Activated CD4-positive, alpha-beta memory T cell treated with anti-CD3 and anti-CD28 coated beads for 36 hours (primary cell): ENCODE data around the gene CD44. TPM values are rescaled to one million over a fixed set of nuclear protein-coding genes. Genes with fewer than 3 reads are reported as not detected.

ENCODE experiments used
- CTCF ChIA-PET: fragments of 350-600 bp; sonication (Branson Sonifier 250); formaldehyde crosslinking; loops from one replicate; lab custom pipeline; 2021; ENCODE audit warnings: antibody characterized with exemption, inconsistent platforms; lab: Charles Lee
- POLR2A ChIA-PET: fragments of 350-600 bp; sonication (Branson Sonifier 250); formaldehyde crosslinking; loops from one replicate; lab custom pipeline; 2021; ENCODE audit warnings: antibody characterized with exemption; lab: Charles Lee
- DNase-seq: peaks from one replicate; pipeline ENCODE4 v3.0.0-alpha.2; 2020
- H3K27ac Mint-ChIP-seq: one replicate; pipeline ENCODE4 v1.8.0; 2021; ENCODE audit warnings: mixed read lengths
- H3K27me3 Mint-ChIP-seq: one replicate; pipeline ENCODE4 v1.8.0; 2021; ENCODE audit warnings: mixed read lengths
- H3K36me3 Mint-ChIP-seq: one replicate; pipeline ENCODE4 v1.8.0; 2021; ENCODE audit warnings: mixed read lengths
- H3K4me1 Mint-ChIP-seq: one replicate; pipeline ENCODE4 v1.8.0; 2021; ENCODE audit warnings: low read depth, mixed read lengths
- H3K4me3 Mint-ChIP-seq: one replicate; pipeline ENCODE4 v1.8.0; 2021; ENCODE audit warnings: mild to moderate bottlenecking, mixed read lengths
- H3K9me3 Mint-ChIP-seq: one replicate; pipeline ENCODE4 v1.8.0; 2021; ENCODE audit warnings: mixed read lengths
- intact Hi-C: fragments of 100-400 bp; cut with micrococcal nuclease; formaldehyde crosslinking; loops from one replicate; pipeline ENCODE4 v1.15.1; 2023
- total RNA-seq, 2 experiments: library from RNA; stranded (reverse); gene quantifications; one replicate each; pipeline ENCODE4 v1.2.3, GENCODE V29; 2021

Gene CD44
- total RNA-seq, 2 experiments from 2014 or later = 440 to 442 TPM

DNA sequence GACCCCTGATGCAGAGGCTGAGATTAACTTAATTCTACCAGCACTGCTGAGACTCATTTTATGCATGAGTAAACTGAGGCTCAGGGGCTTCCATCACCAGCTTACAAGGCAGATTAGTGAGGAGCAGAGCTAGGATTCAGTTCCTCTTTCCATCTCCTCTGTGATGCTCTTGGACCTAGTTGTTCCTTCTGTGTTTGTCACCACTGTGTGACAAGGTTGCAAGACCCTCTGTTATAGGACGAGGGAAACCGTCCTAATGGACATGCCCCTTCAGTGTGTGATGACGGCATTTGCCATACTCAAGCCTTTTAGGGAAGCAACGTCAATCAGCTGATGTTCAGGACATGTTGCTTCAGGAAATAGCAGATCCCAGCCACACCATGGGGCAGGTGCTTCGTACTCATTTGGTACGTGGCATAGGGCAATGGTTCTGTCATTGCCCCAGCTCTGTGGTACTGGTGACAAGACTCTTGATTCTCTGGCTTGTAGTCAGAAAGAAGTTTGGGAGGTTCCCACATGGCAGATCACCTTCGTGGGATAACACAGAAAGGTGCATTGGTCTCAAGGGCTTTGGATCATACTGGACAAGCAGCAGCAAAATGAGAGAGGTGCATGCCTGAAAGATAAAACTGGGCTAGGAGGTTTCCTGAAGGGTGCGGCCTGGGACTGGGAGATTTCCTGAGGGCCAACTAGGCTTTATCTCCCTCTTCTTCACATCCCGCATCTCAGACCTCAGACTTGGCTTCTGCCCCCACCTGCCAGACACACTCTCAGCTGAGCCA lies 23.9 kb upstream of the CD44 start:
- no peak overlapping the region for H3K27ac Mint-ChIP-seq
- POLR2A ChIA-PET = no interaction called here
- no peaks in the 10 kb centered on the region for H3K27me3 Mint-ChIP-seq
- no peaks in the 10 kb centered on the region for H3K9me3 Mint-ChIP-seq
- intact Hi-C loops = no loop called here
- H3K4me1 Mint-ChIP-seq = peaks cover 23% of the 10 kb centered on the region
- H3K4me3 Mint-ChIP-seq = no peak overlapping the region
- DNase-seq = no peak
- H3K36me3 Mint-ChIP-seq = no peaks in the 10 kb centered on the region
- CTCF ChIA-PET = no interaction called here

GRCh38 chr11:35115688-35116030 lies 23.3 kb upstream of the CD44 start:
- no peak for DNase-seq
- Mint-ChIP-seq H3K4me3 (no peak overlapping the region), H3K27me3 (no peaks in the 10 kb centered on the region), H3K36me3 (no peaks in the 10 kb centered on the region), H3K9me3 (no peaks in the 10 kb centered on the region), H3K4me1 (peaks cover 21% of the 10 kb centered on the region), H3K27ac (no peak overlapping the region)
- ChIA-PET POLR2A (no interaction called here), CTCF (no interaction called here)
- intact Hi-C loops = no loop called here

DNA sequence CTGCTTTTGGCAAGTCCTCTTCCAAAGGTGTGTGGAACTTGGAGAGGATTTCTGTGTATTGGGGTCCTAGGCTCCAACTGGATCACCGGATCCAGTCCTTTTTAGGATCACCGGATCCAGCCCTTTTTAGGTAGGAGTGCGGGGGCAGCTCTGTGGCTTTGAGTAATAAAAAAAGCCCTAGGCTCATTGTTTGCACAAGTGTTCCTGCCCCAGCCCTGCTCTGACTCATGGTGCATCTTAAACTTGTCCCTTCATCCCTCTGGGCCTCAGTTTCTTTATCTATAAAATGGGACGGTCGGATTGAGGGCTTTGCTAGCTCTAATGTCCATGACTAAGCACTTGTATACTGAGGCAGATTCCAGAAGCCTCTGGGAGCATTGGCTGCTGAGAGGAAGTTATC lies 22.7 kb upstream of the CD44 start:
- Mint-ChIP-seq H3K4me1 (peaks cover 20% of the 10 kb centered on the region), H3K27ac (no peak overlapping the region), H3K36me3 (no peaks in the 10 kb centered on the region), H3K27me3 (no peaks in the 10 kb centered on the region), H3K9me3 (no peaks in the 10 kb centered on the region), H3K4me3 (no peak overlapping the region)
- ChIA-PET CTCF (no interaction called here), POLR2A (no interaction called here)
- DNase-seq = no peak
- intact Hi-C loops = no loop called here

DNA sequence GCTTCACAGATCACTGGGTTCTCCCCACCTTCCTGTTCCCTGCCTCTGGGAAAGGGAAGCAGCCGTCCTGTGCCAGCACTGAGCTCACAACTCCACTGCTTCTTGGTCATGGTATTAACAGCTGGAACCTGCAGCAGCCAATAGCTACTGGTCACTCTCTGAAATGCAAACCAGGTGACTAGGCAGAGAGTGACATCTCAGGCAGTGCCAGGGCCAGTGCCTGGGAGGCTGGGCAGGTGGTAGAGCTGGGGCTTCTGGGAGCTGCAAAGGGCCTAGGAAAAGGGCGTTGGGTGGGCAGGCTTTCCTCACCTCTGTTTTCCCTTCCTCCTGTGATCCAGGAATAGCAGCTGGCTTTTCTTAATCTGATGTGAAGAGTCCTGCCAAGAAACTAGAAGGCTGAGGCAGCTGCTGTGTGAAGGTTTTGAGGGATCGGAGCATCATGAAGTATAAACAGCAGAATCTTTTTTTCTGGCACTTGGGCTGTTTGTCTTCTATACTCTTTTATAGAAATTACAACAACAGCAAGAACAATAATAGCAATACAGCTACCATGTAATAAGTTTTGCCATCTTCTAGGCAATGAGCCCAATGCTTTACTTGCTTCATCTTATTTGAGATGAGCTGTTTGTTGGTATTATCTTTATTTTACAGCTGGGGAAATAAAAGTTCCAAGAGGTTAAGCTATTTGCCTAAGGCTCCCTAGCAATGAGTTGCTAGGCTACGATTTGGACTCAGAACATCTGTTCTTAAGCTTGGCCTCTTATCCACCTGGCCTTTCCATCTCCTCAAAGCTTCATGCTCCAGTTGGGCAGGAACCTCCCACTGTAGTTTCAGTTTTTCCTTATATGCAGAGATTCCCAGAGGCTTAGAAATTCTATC lies 22.0 kb upstream of the CD44 start:
- H3K4me3 Mint-ChIP-seq = no peak overlapping the region
- no peak overlapping the region for H3K27ac Mint-ChIP-seq
- peaks cover 20% of the 10 kb centered on the region for H3K4me1 Mint-ChIP-seq
- DNase-seq = no peak
- no peaks in the 10 kb centered on the region for H3K36me3 Mint-ChIP-seq
- H3K27me3 Mint-ChIP-seq = no peaks in the 10 kb centered on the region
- POLR2A ChIA-PET = no interaction called here
- H3K9me3 Mint-ChIP-seq = no peaks in the 10 kb centered on the region
- intact Hi-C loops = no loop called here
- CTCF ChIA-PET = interaction anchor here (0.9 kb wide), 1 partner anchor 14 kb away, joined by 3 read pairs; no protein-coding TSS in a partner anchor

GRCh38 chr11:35118906-35119305 lies 20.1 kb upstream of the CD44 start:
- no peaks in the 10 kb centered on the region for H3K36me3 Mint-ChIP-seq
- intact Hi-C loops = no loop called here
- H3K27ac Mint-ChIP-seq = no peak overlapping the region
- no peaks in the 10 kb centered on the region for H3K9me3 Mint-ChIP-seq
- ChIA-PET POLR2A (no interaction called here), CTCF (no interaction called here)
- DNase-seq = no peak
- H3K27me3 Mint-ChIP-seq = no peaks in the 10 kb centered on the region
- no peak overlapping the region for H3K4me3 Mint-ChIP-seq
- H3K4me1 Mint-ChIP-seq = peaks cover 34% of the 10 kb centered on the region

DNA sequence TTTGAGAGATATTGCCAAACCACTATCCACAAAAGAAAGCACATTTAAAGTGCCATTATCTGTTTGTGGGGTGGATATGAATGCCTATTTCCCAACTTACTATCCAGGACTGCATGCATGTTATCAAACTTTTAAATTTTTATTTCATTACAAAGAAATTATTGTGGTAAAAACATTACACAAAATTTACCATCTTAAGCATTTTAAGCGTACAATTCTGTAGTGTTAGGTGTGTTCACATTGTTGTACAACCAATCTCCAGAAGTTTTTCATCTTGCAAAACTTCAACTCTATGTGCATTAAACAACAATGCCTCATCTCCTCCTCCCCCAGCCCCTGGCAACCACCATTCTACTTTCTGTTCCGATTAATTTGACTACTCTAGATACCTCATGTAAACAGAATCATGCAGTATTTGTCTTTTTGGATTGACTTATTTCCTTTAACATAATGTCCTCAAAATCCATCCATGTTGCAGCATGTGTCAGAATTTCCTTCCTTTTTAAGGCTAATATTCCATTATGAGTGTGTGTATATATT lies 17.6 kb upstream of the CD44 start:
- Mint-ChIP-seq H3K36me3 (no peaks in the 10 kb centered on the region), H3K27me3 (no peaks in the 10 kb centered on the region), H3K4me3 (no peak overlapping the region), H3K4me1 (peaks cover 49% of the 10 kb centered on the region), H3K9me3 (no peaks in the 10 kb centered on the region), H3K27ac (no peak overlapping the region)
- peak; percentile 50 for DNase-seq
- ChIA-PET CTCF (no interaction called here), POLR2A (no interaction called here)
- intact Hi-C loops = no loop called here

DNA sequence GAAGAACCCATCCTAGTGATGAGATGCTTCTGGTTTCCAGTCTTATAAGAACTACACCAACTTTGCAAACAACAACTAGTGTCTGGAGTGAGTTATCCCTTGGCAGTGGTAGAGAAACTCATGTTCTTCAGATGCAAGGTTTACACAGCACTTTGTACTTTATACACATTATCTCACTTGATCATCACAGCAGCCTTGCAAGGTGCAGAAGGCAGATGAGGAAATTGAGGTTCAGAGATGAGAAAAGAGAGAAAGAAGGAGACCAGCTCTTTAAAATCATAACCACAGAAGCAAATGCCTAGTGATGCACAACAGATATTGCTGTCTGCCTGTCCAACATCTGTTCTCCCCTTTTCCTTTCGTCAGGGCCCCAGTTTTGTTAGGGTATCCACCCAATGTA lies 16.7 kb upstream of the CD44 start:
- H3K4me3 Mint-ChIP-seq = no peak overlapping the region
- CTCF ChIA-PET = no interaction called here
- POLR2A ChIA-PET = interaction anchor here (1.7 kb wide), 1 partner anchor 24 kb away, joined by 4 read pairs; no protein-coding TSS in a partner anchor
- H3K27me3 Mint-ChIP-seq = no peaks in the 10 kb centered on the region
- no peaks in the 10 kb centered on the region for H3K9me3 Mint-ChIP-seq
- no peak for DNase-seq
- intact Hi-C loops = no loop called here
- peaks cover 58% of the 10 kb centered on the region for H3K4me1 Mint-ChIP-seq
- H3K36me3 Mint-ChIP-seq = no peaks in the 10 kb centered on the region
- H3K27ac Mint-ChIP-seq = no peak overlapping the region

DNA sequence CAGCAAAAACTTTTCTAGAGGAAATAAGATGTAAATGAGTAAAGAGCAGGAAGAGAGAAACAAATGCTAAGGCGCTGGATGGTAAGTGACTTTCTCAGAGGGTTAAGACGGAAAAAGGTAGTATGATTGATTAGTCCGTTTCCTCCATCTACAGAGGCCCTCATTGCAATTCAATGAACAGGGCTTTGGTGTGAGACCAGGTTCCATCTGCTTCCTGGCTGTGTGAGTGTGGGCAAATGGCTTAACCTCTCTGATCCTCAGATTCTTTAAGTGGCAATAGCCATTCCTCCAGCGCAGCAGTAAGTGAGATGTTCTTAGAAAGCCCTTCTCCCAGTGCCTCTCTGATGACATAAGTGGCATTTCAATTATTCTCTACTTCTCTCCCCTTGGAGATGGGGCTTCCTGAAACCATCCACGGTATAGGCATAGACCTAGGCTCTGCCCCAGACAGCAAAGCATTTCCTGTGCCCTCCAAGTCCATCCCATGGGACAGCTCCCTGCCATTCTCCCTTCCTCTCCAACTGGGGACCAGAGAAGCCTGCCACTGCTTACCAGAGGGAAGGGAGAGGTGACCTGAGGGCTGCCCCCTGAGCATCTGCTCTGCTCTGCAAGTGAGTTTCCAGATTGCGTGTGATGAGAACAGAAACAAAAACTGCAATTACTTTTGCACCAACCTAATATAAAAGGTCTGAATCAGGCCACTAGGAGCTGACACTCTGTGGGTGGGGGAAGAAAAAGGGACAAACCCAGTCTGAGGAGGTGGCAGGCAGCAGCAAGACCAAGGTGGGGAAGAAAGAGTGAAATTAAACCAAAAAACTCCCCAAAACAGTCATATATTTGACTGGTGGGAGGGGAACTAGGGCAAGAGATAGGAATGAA lies 12.7 kb upstream of the CD44 start:
- intact Hi-C loops = loop anchor here (1.0 to 2.0 kb wide), 5 partner anchors 13 to 113 kb away; partner anchors contain the start of gene CD44
- ChIA-PET CTCF (interaction anchor here (1.2 kb wide), 1 partner anchor 14 kb away, joined by 9 read pairs; no protein-coding TSS in a partner anchor), POLR2A (interaction anchor here (0.6 to 3.2 kb wide), 8 partner anchors 12 to 86 kb away, joined by 3 to 11 read pairs (median 3); no protein-coding TSS in a partner anchor)
- Mint-ChIP-seq H3K9me3 (no peaks in the 10 kb centered on the region), H3K4me1 (peaks cover 65% of the 10 kb centered on the region), H3K27me3 (no peaks in the 10 kb centered on the region), H3K36me3 (no peaks in the 10 kb centered on the region), H3K27ac (peak overlapping the region; percentile 82), H3K4me3 (peak overlapping the region; percentile 41)
- DNase-seq = peak; percentile 73

DNA sequence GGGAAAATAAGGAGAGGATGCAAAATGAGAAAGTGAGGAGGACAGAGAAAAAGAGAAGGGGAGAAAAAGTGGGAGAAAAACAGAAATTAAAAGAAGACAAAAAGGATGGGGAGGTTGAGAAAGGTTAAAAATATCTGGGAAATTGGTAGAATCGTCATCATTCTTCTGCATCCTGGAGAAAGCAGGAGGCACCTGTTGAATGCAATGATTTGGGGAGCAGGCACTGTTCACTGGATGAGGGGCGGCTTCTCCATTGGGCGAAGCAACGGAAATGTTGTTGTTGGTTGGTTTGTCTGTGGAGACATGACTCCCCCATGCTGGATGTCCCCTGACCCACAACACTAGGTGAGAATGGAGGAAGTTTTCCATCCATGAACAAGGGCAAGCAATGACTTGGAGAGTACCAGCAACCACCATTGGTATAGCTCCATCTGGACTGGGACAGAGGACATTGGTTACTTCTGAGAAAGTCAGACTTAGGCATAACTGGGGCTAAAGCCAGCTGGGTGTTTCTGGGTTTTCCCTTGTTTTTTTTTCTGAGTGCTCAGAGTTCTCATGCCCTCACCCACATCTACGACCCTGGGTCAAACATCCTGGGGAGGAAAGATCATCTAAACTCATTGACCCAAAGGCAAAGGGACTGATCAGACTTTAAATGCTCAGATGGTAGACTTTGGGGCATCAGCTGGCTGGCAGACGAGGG lies 11.9 kb upstream of the CD44 start:
- Mint-ChIP-seq H3K4me3 (peak overlapping the region; percentile 41), H3K9me3 (no peaks in the 10 kb centered on the region), H3K27me3 (no peaks in the 10 kb centered on the region), H3K27ac (peak overlapping the region; percentile 82), H3K4me1 (peaks cover 65% of the 10 kb centered on the region), H3K36me3 (no peaks in the 10 kb centered on the region)
- intact Hi-C loops = loop anchor here (1.0 to 2.0 kb wide), 5 partner anchors 12 to 114 kb away; partner anchors contain the start of gene CD44
- ChIA-PET POLR2A (interaction anchor here (0.6 to 3.2 kb wide), 7 partner anchors 11 to 86 kb away, joined by 3 to 11 read pairs (median 3); no protein-coding TSS in a partner anchor), CTCF (interaction anchor here (1.2 kb wide), 1 partner anchor 13 kb away, joined by 9 read pairs; no protein-coding TSS in a partner anchor)
- no peak for DNase-seq

- H3K36me3 Mint-ChIP-seq = no peaks in the 10 kb centered on the region
- H3K27me3 Mint-ChIP-seq = no peaks in the 10 kb centered on the region
- peaks cover 61% of the 10 kb centered on the region for H3K4me1 Mint-ChIP-seq
- intact Hi-C loops = loop anchor here (2.0 kb wide), 1 partner anchor 17 kb away; no protein-coding TSS in a partner anchor
- no peak overlapping the region for H3K4me3 Mint-ChIP-seq
- CTCF ChIA-PET = no interaction called here
- no peaks in the 10 kb centered on the region for H3K9me3 Mint-ChIP-seq
- DNase-seq = no peak
- POLR2A ChIA-PET = interaction anchor here (3.2 kb wide), 1 partner anchor 18 kb away, joined by 11 read pairs; no protein-coding TSS in a partner anchor
- H3K27ac Mint-ChIP-seq = no peak overlapping the region
These were observed 11.4 kb upstream of the CD44 start for GRCh38 chr11:35127619-35128018.

GRCh38 chr11:35131094-35131493 lies 7.9 kb upstream of the CD44 start:
- Mint-ChIP-seq H3K9me3 (no peaks in the 10 kb centered on the region), H3K4me1 (peaks cover 54% of the 10 kb centered on the region), H3K27ac (no peak overlapping the region), H3K27me3 (no peaks in the 10 kb centered on the region), H3K4me3 (no peak overlapping the region), H3K36me3 (no peaks in the 10 kb centered on the region)
- ChIA-PET POLR2A (no interaction called here), CTCF (interaction anchor here (1.6 kb wide), 1 partner anchor 14 kb away, joined by 3 read pairs; no protein-coding TSS in a partner anchor)
- DNase-seq = no peak
- intact Hi-C loops = no loop called here
